Activated CD8-positive, alpha-beta memory T cell treated with anti-CD3 and anti-CD28 coated beads for 1 hour (primary cell): ENCODE measurements around the gene TBC1D24.
A peak's percentile ranks its signal among the peaks of the same experiment; 100 is the strongest.

ENCODE experiments used
- DNase-seq, 2 donors: peaks; one replicate each; pipeline ENCODE4 v3.0.0-alpha.2; 2020; ENCODE audit warnings: low read depth in 1 of 2; ENCODE audit errors: extremely low read depth in 1 of 2

Gene TBC1D24

GRCh38 chr16:2449118-2449517, 25.8 kb upstream of the TBC1D24 start:
- no peak for DNase-seq

- DNase-seq: no peak
These were observed 24.4 kb upstream of the TBC1D24 start for GRCh38 chr16:2450535-2450934.

GRCh38 chr16:2450975-2451381, 23.9 kb upstream of the TBC1D24 start:
- DNase-seq: no peak

GRCh38 chr16:2451851-2452320, 23.0 kb upstream of the TBC1D24 start:
- DNase-seq: no peak

GRCh38 chr16:2452650-2453049, 22.3 kb upstream of the TBC1D24 start:
- no peak for DNase-seq

- no peak for DNase-seq
These were observed 19.7 kb upstream of the TBC1D24 start for GRCh38 chr16:2455081-2455845.

- DNase-seq: no peak
These were observed 18.3 kb upstream of the TBC1D24 start for GRCh38 chr16:2456551-2457153.

- DNase-seq: no peak
These were observed 17.7 kb upstream of the TBC1D24 start for GRCh38 chr16:2457267-2457666.

- DNase-seq: no peak
These were observed 17.0 kb upstream of the TBC1D24 start for GRCh38 chr16:2457946-2458345.

- no peak for DNase-seq
These were observed 15.9 kb upstream of the TBC1D24 start for GRCh38 chr16:2458887-2459646.

- peak; percentile 93 to 97 for DNase-seq
These were observed 15.1 kb upstream of the TBC1D24 start, which contains the start of gene TEDC2 for GRCh38 chr16:2459647-2460390. TEDC2 (plus strand) TSS chr16:2460109; CDS start chr16:2460145, 36 bp downstream.

- no peak for DNase-seq
These were observed 14.6 kb upstream of the TBC1D24 start for GRCh38 chr16:2460391-2460713.

- DNase-seq: no peak
These were observed 14.0 kb upstream of the TBC1D24 start for GRCh38 chr16:2460916-2461315.

- DNase-seq: no peak
These were observed 12.7 kb upstream of the TBC1D24 start for GRCh38 chr16:2462031-2462866.

- no peak for DNase-seq
These were observed 10.6 kb upstream of the TBC1D24 start for GRCh38 chr16:2464333-2464732.

GRCh38 chr16:2465653-2466415, 9.1 kb upstream of the TBC1D24 start:
- no peak for DNase-seq

GRCh38 chr16:2466667-2467527, 8.0 kb upstream of the TBC1D24 start:
- DNase-seq: no peak

- DNase-seq: no peak
These were observed 7.2 kb upstream of the TBC1D24 start for GRCh38 chr16:2467528-2468232.
